Upper lobe of left lung (tissue), 4 donors: ENCODE data around the gene PIK3CD.

Experiments used
- POLR2A ChIP-seq, 4 donors: fragments of 450-650 bp; IDR thresholded peaks; one replicate each; pipeline ENCODE4 v1.5.1; 2016 to 2017; ENCODE audit warnings: antibody characterized with exemption in 4 of 4, mild to moderate bottlenecking in 2 of 4
- POLR2AphosphoS5 ChIP-seq, 2 donors: sonication (generic); formaldehyde crosslinking; IDR thresholded peaks; one replicate each; pipeline ENCODE4 v1.5.1; 2017; ENCODE audit warnings: antibody characterized with exemption in 2 of 2
- TF ChIP-seq, protein P1 (sequence below), 6 experiments: fragments of 450-650 bp in 4 of 6; fragments of 200-600 bp in 2 of 6; sonication (generic) in 2 of 6; IDR thresholded peaks; one replicate each; pipeline ENCODE4 v1.5.1; 2016 to 2019; ENCODE audit warnings: antibody characterized with exemption in 6 of 6

DNA sequence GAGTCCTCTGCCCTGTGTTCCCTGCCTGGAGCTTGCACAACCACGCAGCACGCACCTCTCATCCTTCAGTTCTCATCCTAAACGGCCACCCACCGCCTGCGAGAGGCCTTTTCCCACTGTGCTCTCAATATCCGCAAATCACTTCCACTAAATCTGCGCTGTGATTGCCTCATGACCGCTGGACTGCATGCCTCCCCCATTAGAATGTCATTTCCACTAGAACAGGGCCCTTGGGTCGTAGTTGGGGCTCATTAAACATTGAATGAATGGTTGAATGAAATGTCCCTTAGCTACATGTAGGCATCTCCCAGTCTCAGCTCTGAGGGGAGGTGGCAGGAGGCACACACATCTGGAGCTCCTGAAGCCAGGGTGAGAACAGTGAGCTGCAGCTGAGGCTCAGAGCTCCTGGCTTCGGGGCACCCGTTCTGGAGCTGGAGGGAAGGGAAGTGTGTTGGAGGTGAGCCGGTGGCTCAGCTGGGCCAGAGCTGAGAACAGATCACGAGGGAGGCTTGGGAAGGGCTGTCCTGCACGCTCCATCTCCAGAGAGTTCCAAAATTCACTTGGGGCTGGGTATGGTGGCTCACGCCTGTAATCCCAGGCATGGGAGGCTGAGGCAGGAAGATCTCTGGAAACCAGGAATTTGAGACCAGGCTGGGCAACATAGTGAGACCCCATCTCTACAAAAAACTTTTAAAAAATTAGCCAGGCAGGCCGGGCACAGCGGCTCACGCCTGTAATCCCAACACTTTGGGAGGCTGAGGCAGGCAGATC, 32.4 kb upstream of the PIK3CD start:
- TF ChIP-seq, protein P1, sequence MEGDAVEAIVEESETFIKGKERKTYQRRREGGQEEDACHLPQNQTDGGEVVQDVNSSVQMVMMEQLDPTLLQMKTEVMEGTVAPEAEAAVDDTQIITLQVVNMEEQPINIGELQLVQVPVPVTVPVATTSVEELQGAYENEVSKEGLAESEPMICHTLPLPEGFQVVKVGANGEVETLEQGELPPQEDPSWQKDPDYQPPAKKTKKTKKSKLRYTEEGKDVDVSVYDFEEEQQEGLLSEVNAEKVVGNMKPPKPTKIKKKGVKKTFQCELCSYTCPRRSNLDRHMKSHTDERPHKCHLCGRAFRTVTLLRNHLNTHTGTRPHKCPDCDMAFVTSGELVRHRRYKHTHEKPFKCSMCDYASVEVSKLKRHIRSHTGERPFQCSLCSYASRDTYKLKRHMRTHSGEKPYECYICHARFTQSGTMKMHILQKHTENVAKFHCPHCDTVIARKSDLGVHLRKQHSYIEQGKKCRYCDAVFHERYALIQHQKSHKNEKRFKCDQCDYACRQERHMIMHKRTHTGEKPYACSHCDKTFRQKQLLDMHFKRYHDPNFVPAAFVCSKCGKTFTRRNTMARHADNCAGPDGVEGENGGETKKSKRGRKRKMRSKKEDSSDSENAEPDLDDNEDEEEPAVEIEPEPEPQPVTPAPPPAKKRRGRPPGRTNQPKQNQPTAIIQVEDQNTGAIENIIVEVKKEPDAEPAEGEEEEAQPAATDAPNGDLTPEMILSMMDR (IDR thresholded peaks at IDR 0.05): no peak
- TF ChIP-seq POLR2A (IDR thresholded peaks at IDR 0.05): no peak
- TF ChIP-seq POLR2AphosphoS5 (IDR thresholded peaks at IDR 0.05): no peak
